ENCODE measurements around the gene ESYT2. TPM values are rescaled to one million over a fixed set of nuclear protein-coding genes. Genes with fewer than 3 reads are reported as not detected.

Gene ESYT2
- total RNA-seq, 1 experiment from 2014 or later: 39.0 TPM

DNA sequence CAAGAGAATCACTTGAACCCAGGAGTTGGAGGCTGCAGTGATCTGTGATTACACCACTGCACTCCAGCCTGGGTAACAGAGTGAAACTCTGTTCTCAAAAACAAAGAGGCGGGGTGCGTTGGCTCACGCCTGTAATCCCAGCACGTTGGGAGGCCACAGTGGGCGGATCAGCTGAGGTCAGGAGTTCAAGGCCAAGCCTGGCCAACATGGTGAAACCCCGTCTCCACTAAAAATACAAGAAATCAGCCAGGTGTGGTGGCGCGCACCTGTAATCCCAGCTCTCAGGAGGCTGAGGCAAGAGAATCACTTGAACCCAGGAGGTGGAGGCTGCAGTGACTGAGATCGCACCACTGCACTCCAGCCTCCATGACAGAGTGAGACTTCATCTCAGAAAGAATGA, 82.4 kb downstream of the ESYT2 start:
- H4K8ac ChIP-seq (replicated peaks; ENCODE audit: insufficient read length, low read depth, low read length): no peak overlapping the region
- no peaks in the 10 kb centered on the region for H3K9me3 ChIP-seq (ENCODE audit: control insufficient read depth, low read depth, low read length)
- no peak overlapping the region for H4K91ac ChIP-seq (ENCODE audit: insufficient read length, low read depth, low read length)
- H2BK120ac ChIP-seq (ENCODE audit: low read depth, low read length, poor library complexity, severe bottlenecking): no peak overlapping the region
- Mint-ChIP-seq H3K36me3 (ENCODE audit: insufficient read depth in 1 of 3, low read depth in 3 of 3) (peaks cover 6 to 56% (median 48%) of the 10 kb centered on the region in 3 experiments; a peak in 6 of 7 replicates), H3K27me3 (ENCODE audit: low read depth) (no peaks in the 10 kb centered on the region), H3K9me3 (no peaks in the 10 kb centered on the region), H3K4me1 (no peaks in the 10 kb centered on the region), H3K4me3 (no peak overlapping the region), H3K27ac (no peak overlapping the region)
- no peak overlapping the region for H2BK20ac ChIP-seq (ENCODE audit: low read depth, low read length, poor library complexity, severe bottlenecking)
- H3K79me1 ChIP-seq (ENCODE audit: insufficient read depth, low read depth, low read length, poor library complexity, severe bottlenecking): no peaks in the 10 kb centered on the region
- H2BK5ac ChIP-seq (ENCODE audit: insufficient read length, low read length): no peak overlapping the region
- no peaks in the 10 kb centered on the region for H3K79me2 ChIP-seq (ENCODE audit: insufficient read depth, low read length)
- H3K4me1 ChIP-seq (ENCODE audit: insufficient read depth, low read length): no peaks in the 10 kb centered on the region
- H4K5ac ChIP-seq (ENCODE audit: insufficient read length, low read depth, low read length): no peak overlapping the region
- WGBS (ENCODE audit: extremely low coverage, insufficient read length, low lambda C conversion rate): no CpG with 5 or more reads among the region's 9 CpGs
- no peak overlapping the region for H3K9ac ChIP-seq (ENCODE audit: extremely low read depth, insufficient read length, low read length)
- no peak overlapping the region for H3T11ph ChIP-seq (ENCODE audit: low read length)
- no peaks in the 10 kb centered on the region for H3K27me3 ChIP-seq (ENCODE audit: insufficient read depth, low read length)
- no peak overlapping the region for H3K14ac ChIP-seq (ENCODE audit: insufficient read depth, low read length)
- H3K23ac ChIP-seq (ENCODE audit: insufficient read length, low read depth, low read length): no peak overlapping the region
- TF ChIP-seq, protein P1, sequence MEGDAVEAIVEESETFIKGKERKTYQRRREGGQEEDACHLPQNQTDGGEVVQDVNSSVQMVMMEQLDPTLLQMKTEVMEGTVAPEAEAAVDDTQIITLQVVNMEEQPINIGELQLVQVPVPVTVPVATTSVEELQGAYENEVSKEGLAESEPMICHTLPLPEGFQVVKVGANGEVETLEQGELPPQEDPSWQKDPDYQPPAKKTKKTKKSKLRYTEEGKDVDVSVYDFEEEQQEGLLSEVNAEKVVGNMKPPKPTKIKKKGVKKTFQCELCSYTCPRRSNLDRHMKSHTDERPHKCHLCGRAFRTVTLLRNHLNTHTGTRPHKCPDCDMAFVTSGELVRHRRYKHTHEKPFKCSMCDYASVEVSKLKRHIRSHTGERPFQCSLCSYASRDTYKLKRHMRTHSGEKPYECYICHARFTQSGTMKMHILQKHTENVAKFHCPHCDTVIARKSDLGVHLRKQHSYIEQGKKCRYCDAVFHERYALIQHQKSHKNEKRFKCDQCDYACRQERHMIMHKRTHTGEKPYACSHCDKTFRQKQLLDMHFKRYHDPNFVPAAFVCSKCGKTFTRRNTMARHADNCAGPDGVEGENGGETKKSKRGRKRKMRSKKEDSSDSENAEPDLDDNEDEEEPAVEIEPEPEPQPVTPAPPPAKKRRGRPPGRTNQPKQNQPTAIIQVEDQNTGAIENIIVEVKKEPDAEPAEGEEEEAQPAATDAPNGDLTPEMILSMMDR (conservative IDR thresholded peaks at IDR 0.05): no peak
- H3K4me2 ChIP-seq (ENCODE audit: insufficient read depth, insufficient read length, low read length): no peak overlapping the region
- H2AK5ac ChIP-seq (ENCODE audit: insufficient read length, low read length): no peak overlapping the region
- H3K23me2 ChIP-seq (ENCODE audit: insufficient read length, low read depth, low read length, poor library complexity, severe bottlenecking): no peaks in the 10 kb centered on the region
- H2BK15ac ChIP-seq (ENCODE audit: low read depth, low read length): no peak overlapping the region
- H2AFZ ChIP-seq (ENCODE audit: low read length): no peak overlapping the region
- H3K18ac ChIP-seq (ENCODE audit: insufficient read length, low read depth, low read length): no peak overlapping the region
- H4K20me1 ChIP-seq (ENCODE audit: control insufficient read depth, insufficient read depth, insufficient read length): no peaks in the 10 kb centered on the region
- no peak overlapping the region for H3K4ac ChIP-seq (ENCODE audit: low read depth, low read length)
- H3K27ac ChIP-seq (ENCODE audit: insufficient read length, low read depth, low read length): no peak overlapping the region
- no peak overlapping the region for H2BK12ac ChIP-seq (ENCODE audit: insufficient read length, low read depth, low read length)
- no peak overlapping the region for H3K56ac ChIP-seq (ENCODE audit: insufficient read length, low read depth, low read length)
- DNase-seq: no peak
